ENCODE results near the gene HMOX2.

- TF ChIP-seq, protein P1, sequence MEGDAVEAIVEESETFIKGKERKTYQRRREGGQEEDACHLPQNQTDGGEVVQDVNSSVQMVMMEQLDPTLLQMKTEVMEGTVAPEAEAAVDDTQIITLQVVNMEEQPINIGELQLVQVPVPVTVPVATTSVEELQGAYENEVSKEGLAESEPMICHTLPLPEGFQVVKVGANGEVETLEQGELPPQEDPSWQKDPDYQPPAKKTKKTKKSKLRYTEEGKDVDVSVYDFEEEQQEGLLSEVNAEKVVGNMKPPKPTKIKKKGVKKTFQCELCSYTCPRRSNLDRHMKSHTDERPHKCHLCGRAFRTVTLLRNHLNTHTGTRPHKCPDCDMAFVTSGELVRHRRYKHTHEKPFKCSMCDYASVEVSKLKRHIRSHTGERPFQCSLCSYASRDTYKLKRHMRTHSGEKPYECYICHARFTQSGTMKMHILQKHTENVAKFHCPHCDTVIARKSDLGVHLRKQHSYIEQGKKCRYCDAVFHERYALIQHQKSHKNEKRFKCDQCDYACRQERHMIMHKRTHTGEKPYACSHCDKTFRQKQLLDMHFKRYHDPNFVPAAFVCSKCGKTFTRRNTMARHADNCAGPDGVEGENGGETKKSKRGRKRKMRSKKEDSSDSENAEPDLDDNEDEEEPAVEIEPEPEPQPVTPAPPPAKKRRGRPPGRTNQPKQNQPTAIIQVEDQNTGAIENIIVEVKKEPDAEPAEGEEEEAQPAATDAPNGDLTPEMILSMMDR (IDR thresholded peaks at IDR 0.05; ENCODE audit: low read depth, low read length) = no peak
- TF ChIP-seq POLR2A (IDR thresholded peaks at IDR 0.05; ENCODE audit: extremely low read depth, insufficient read length) (no peak), MYC (IDR thresholded peaks at IDR 0.05; ENCODE audit: low read depth, low read length) (no peak), MAX (IDR thresholded peaks at IDR 0.05; ENCODE audit: low read depth, low read length) (no peak)
Measured at GRCh38 chr16:4433914-4434787, 42.0 kb upstream of the HMOX2 start.

All from NB4 (cell line).